ENCODE results near the gene FNDC3B.

FNDC3B gene

GRCh38 chr3:172380632-172381031 is 341.3 kb downstream of the FNDC3B start:
- no peak for DNase-seq (ENCODE audit: low spot score)
- Histone ChIP-seq H2BK120ac (ENCODE audit: low read depth, low read length) (no peak overlapping the region), H3K14ac (ENCODE audit: low read length) (no peak overlapping the region), H3K23ac (ENCODE audit: low read depth, low read length, poor library complexity) (no peak overlapping the region), H3K4ac (ENCODE audit: low read length) (no peak overlapping the region), H4K91ac (ENCODE audit: low read depth, low read length, poor library complexity) (no peak overlapping the region), H3K4me1 (ENCODE audit: control insufficient read depth in 2 of 2, insufficient read depth in 1 of 2, low read depth in 1 of 2, low read length in 2 of 2) (no peaks in the 10 kb centered on the region), H3K79me1 (ENCODE audit: low read depth, low read length) (no peaks in the 10 kb centered on the region), H3K9ac (ENCODE audit: low read depth, low read length, poor library complexity) (no peak overlapping the region), H3K4me2 (ENCODE audit: insufficient read depth, low read length, poor library complexity, severe bottlenecking) (no peak overlapping the region), H3K9me3 (replicated peaks in 1 of 2; ENCODE audit: control insufficient read depth in 2 of 2, insufficient read depth in 1 of 2, low read depth in 1 of 2, low read length in 2 of 2) (peaks cover 21 to 37% of the 10 kb centered on the region in 2 donors), H2BK12ac (ENCODE audit: low read length) (no peak overlapping the region), H3K4me3 (ENCODE audit: low read length in 2 of 2) (no peak overlapping the region), H3K27me3 (ENCODE audit: control insufficient read depth in 3 of 3, insufficient read depth in 3 of 3, low read depth in 1 of 3, low read length in 3 of 3) (no peaks in the 10 kb centered on the region), H2AFZ (ENCODE audit: low read length) (no peak overlapping the region), H2BK5ac (ENCODE audit: low read length) (no peak overlapping the region), H2AK5ac (ENCODE audit: low read depth, low read length) (no peak overlapping the region), H3K27ac (replicated peaks; ENCODE audit: low read length) (no peak overlapping the region), H2BK15ac (ENCODE audit: low read length) (no peak overlapping the region), H3K18ac (ENCODE audit: low read length) (no peak overlapping the region), H3K36me3 (replicated peaks in 1 of 2; ENCODE audit: control insufficient read depth in 2 of 2, insufficient read depth in 2 of 2, low read length in 2 of 2) (peaks cover 26 to 68% of the 10 kb centered on the region in 2 donors), H4K8ac (ENCODE audit: low read depth, low read length) (no peak overlapping the region)
- no CpG with 5 or more reads among the region's 2 CpGs for WGBS, 2 donors (ENCODE audit: extremely low coverage in 2 of 2, insufficient read length in 2 of 2, insufficient replicate concordance in 1 of 2)

- Histone ChIP-seq H3K4ac (ENCODE audit: low read length) (no peak overlapping the region), H3K4me2 (ENCODE audit: insufficient read depth, low read length, poor library complexity, severe bottlenecking) (no peak overlapping the region), H3K9ac (ENCODE audit: low read depth, low read length, poor library complexity) (no peak overlapping the region), H2BK12ac (ENCODE audit: low read length) (no peak overlapping the region), H3K9me3 (replicated peaks in 1 of 2; ENCODE audit: control insufficient read depth in 2 of 2, insufficient read depth in 1 of 2, low read depth in 1 of 2, low read length in 2 of 2) (peaks cover 23 to 29% of the 10 kb centered on the region in 2 donors), H2BK15ac (ENCODE audit: low read length) (no peak overlapping the region), H3K27me3 (ENCODE audit: control insufficient read depth in 3 of 3, insufficient read depth in 3 of 3, low read depth in 1 of 3, low read length in 3 of 3) (no peaks in the 10 kb centered on the region), H2AFZ (ENCODE audit: low read length) (no peak overlapping the region), H3K18ac (ENCODE audit: low read length) (no peak overlapping the region), H3K4me3 (ENCODE audit: low read length in 2 of 2) (no peak overlapping the region), H2BK120ac (ENCODE audit: low read depth, low read length) (no peak overlapping the region), H2BK5ac (ENCODE audit: low read length) (no peak overlapping the region), H4K91ac (ENCODE audit: low read depth, low read length, poor library complexity) (no peak overlapping the region), H3K27ac (replicated peaks; ENCODE audit: low read length) (no peak overlapping the region), H3K23ac (ENCODE audit: low read depth, low read length, poor library complexity) (no peak overlapping the region), H3K79me1 (ENCODE audit: low read depth, low read length) (no peaks in the 10 kb centered on the region), H3K36me3 (replicated peaks in 1 of 2; ENCODE audit: control insufficient read depth in 2 of 2, insufficient read depth in 2 of 2, low read length in 2 of 2) (peaks cover 21 to 46% of the 10 kb centered on the region in 2 donors), H4K8ac (ENCODE audit: low read depth, low read length) (no peak overlapping the region), H3K4me1 (ENCODE audit: control insufficient read depth in 2 of 2, insufficient read depth in 1 of 2, low read depth in 1 of 2, low read length in 2 of 2) (no peaks in the 10 kb centered on the region), H2AK5ac (ENCODE audit: low read depth, low read length) (no peak overlapping the region), H3K14ac (ENCODE audit: low read length) (no peak overlapping the region)
- WGBS, 2 donors (ENCODE audit: extremely low coverage in 2 of 2, insufficient read length in 2 of 2, insufficient replicate concordance in 1 of 2) = no CpG with 5 or more reads among the region's 3 CpGs
- no peak for DNase-seq (ENCODE audit: low spot score)
Observed at GRCh38 chr3:172383306-172383796, 344.0 kb downstream of the FNDC3B start.

- Histone ChIP-seq H2AK5ac (ENCODE audit: low read depth, low read length) (no peak overlapping the region), H2AFZ (ENCODE audit: low read length) (no peak overlapping the region), H2BK12ac (ENCODE audit: low read length) (no peak overlapping the region), H3K4ac (ENCODE audit: low read length) (no peak overlapping the region), H2BK15ac (ENCODE audit: low read length) (no peak overlapping the region), H3K9ac (ENCODE audit: low read depth, low read length, poor library complexity) (no peak overlapping the region), H3K27ac (replicated peaks; ENCODE audit: low read length) (no peak overlapping the region), H3K79me1 (ENCODE audit: low read depth, low read length) (no peaks in the 10 kb centered on the region), H2BK5ac (ENCODE audit: low read length) (no peak overlapping the region), H3K18ac (ENCODE audit: low read length) (no peak overlapping the region), H3K27me3 (ENCODE audit: control insufficient read depth in 3 of 3, insufficient read depth in 3 of 3, low read depth in 1 of 3, low read length in 3 of 3) (no peaks in the 10 kb centered on the region), H3K23ac (ENCODE audit: low read depth, low read length, poor library complexity) (no peak overlapping the region), H3K36me3 (replicated peaks in 1 of 2; ENCODE audit: control insufficient read depth in 2 of 2, insufficient read depth in 2 of 2, low read length in 2 of 2) (peaks cover 7 to 36% of the 10 kb centered on the region in 2 donors), H3K14ac (ENCODE audit: low read length) (no peak overlapping the region), H3K4me3 (ENCODE audit: low read length in 2 of 2) (no peak overlapping the region), H4K91ac (ENCODE audit: low read depth, low read length, poor library complexity) (no peak overlapping the region), H3K4me1 (ENCODE audit: control insufficient read depth in 2 of 2, insufficient read depth in 1 of 2, low read depth in 1 of 2, low read length in 2 of 2) (no peaks in the 10 kb centered on the region), H3K4me2 (ENCODE audit: insufficient read depth, low read length, poor library complexity, severe bottlenecking) (no peak overlapping the region), H4K8ac (ENCODE audit: low read depth, low read length) (no peak overlapping the region), H2BK120ac (ENCODE audit: low read depth, low read length) (no peak overlapping the region), H3K9me3 (replicated peaks in 1 of 2; ENCODE audit: control insufficient read depth in 2 of 2, insufficient read depth in 1 of 2, low read depth in 1 of 2, low read length in 2 of 2) (peaks cover 9 to 14% of the 10 kb centered on the region in 2 donors)
- DNase-seq (ENCODE audit: low spot score) = no peak
- WGBS, 2 donors (ENCODE audit: extremely low coverage in 2 of 2, insufficient read length in 2 of 2, insufficient replicate concordance in 1 of 2) = no CpG with 5 or more reads among the region's 3 CpGs
Observed at GRCh38 chr3:172384836-172385235, 345.5 kb downstream of the FNDC3B start.

- Histone ChIP-seq H2AFZ (ENCODE audit: low read length) (no peak overlapping the region), H3K79me1 (ENCODE audit: low read depth, low read length) (no peaks in the 10 kb centered on the region), H3K4me1 (ENCODE audit: control insufficient read depth in 2 of 2, insufficient read depth in 1 of 2, low read depth in 1 of 2, low read length in 2 of 2) (peaks cover 0 to 6% of the 10 kb centered on the region in 2 donors), H4K8ac (ENCODE audit: low read depth, low read length) (no peak overlapping the region), H3K27me3 (ENCODE audit: control insufficient read depth in 3 of 3, insufficient read depth in 3 of 3, low read depth in 1 of 3, low read length in 3 of 3) (no peaks in the 10 kb centered on the region), H2BK120ac (ENCODE audit: low read depth, low read length) (no peak overlapping the region), H2AK5ac (ENCODE audit: low read depth, low read length) (no peak overlapping the region), H3K4me3 (ENCODE audit: low read length in 2 of 2) (no peak overlapping the region), H3K18ac (ENCODE audit: low read length) (no peak overlapping the region), H3K23ac (ENCODE audit: low read depth, low read length, poor library complexity) (no peak overlapping the region), H3K9ac (ENCODE audit: low read depth, low read length, poor library complexity) (no peak overlapping the region), H4K91ac (ENCODE audit: low read depth, low read length, poor library complexity) (no peak overlapping the region), H3K14ac (ENCODE audit: low read length) (no peak overlapping the region), H3K9me3 (replicated peaks in 1 of 2; ENCODE audit: control insufficient read depth in 2 of 2, insufficient read depth in 1 of 2, low read depth in 1 of 2, low read length in 2 of 2) (peaks cover 0 to 1% of the 10 kb centered on the region in 2 donors), H3K36me3 (replicated peaks in 1 of 2; ENCODE audit: control insufficient read depth in 2 of 2, insufficient read depth in 2 of 2, low read length in 2 of 2) (peaks cover 0 to 21% of the 10 kb centered on the region in 2 donors), H2BK15ac (ENCODE audit: low read length) (no peak overlapping the region), H3K4ac (ENCODE audit: low read length) (no peak overlapping the region), H3K4me2 (ENCODE audit: insufficient read depth, low read length, poor library complexity, severe bottlenecking) (no peak overlapping the region), H2BK5ac (ENCODE audit: low read length) (no peak overlapping the region), H3K27ac (replicated peaks; ENCODE audit: low read length) (no peak overlapping the region), H2BK12ac (ENCODE audit: low read length) (no peak overlapping the region)
- no CpG with 5 or more reads among the region's 4 CpGs for whole genome bisulfite sequencing, 2 donors (ENCODE audit: extremely low coverage in 2 of 2, insufficient read length in 2 of 2, insufficient replicate concordance in 1 of 2)
- no peak for DNase-seq (ENCODE audit: low spot score)
Observed at GRCh38 chr3:172387728-172388127, 348.4 kb downstream of the FNDC3B start.
